ENCODE results near the gene ADAMTS4.

- no peak for TF ChIP-seq CTCF (IDR thresholded peaks at IDR 0.05; ENCODE audit: low read depth, low read length, poor library complexity, severe bottlenecking)
- no peak for TF ChIP-seq EZH2phosphoT487 (IDR thresholded peaks at IDR 0.05; ENCODE audit: borderline replicate concordance, low read length)
These were observed 8.3 kb upstream of the ADAMTS4 start for GRCh38 chr1:161207173-161207572.

Measured in DOHH2 (cell line).